ENCODE data around the gene FLAD1. TPM values are rescaled to one million over a fixed set of nuclear protein-coding genes. Genes with fewer than 3 reads are reported as not detected.

The FLAD1 gene
- total and polyA plus RNA-seq, 9 donors, result 11.1 to 30.0 (median 18.9) TPM

- no peaks in the 10 kb centered on the region for H3K9me3 ChIP-seq
- no peak for DNase-seq
- intact Hi-C loops (cut with DNase I), result no loop called here
- H3K27ac ChIP-seq, result no peak overlapping the region
- H3K27me3 ChIP-seq, result no peaks in the 10 kb centered on the region
- no peaks in the 10 kb centered on the region for H3K36me3 ChIP-seq
- no peak overlapping the region for H3K4me3 ChIP-seq
- no peak for TF ChIP-seq POLR2A (IDR thresholded peaks at IDR 0.05)
- TF ChIP-seq EP300 (IDR thresholded peaks at IDR 0.05), result no peak
- no peak for TF ChIP-seq CTCF (IDR thresholded peaks at IDR 0.05)
- 90 to 93% (median 90%) methylated on average over 8 of the region's 8 CpGs for WGBS, 3 donors
- no peaks in the 10 kb centered on the region for H3K4me1 ChIP-seq (ENCODE audit: insufficient read depth)
Observed at GRCh38 chr1:154990276-154990675, 7.1 kb downstream of the FLAD1 start.

GRCh38 chr1:154992721-154993571 lies 9.8 kb downstream of the FLAD1 start:
- Histone ChIP-seq H3K27ac (no peak overlapping the region), H3K9me3 (no peaks in the 10 kb centered on the region), H3K4me3 (no peak overlapping the region), H3K27me3 (no peaks in the 10 kb centered on the region), H3K36me3 (no peaks in the 10 kb centered on the region), H3K4me1 (ENCODE audit: insufficient read depth) (no peaks in the 10 kb centered on the region)
- intact Hi-C loops (cut with DNase I), result no loop called here
- TF ChIP-seq POLR2A (IDR thresholded peaks at IDR 0.05), result no peak
- no peak for TF ChIP-seq EP300 (IDR thresholded peaks at IDR 0.05)
- no peak for TF ChIP-seq CTCF (IDR thresholded peaks at IDR 0.05)
- WGBS, 3 donors, result 63 to 72% (median 63%) methylated on average over 14 of the region's 14 CpGs
- peak in 1 of 5 donors; percentile 33 for DNase-seq

- no peaks in the 10 kb centered on the region for H3K4me1 ChIP-seq (ENCODE audit: insufficient read depth)
- WGBS, 3 donors, result 48 to 59% (median 53%) methylated on average over 8 of the region's 8 CpGs
Observed at GRCh38 chr1:154993572-154994268, 10.6 kb downstream of the FLAD1 start, which contains the start of gene LENEP. Gene LENEP (plus strand): TSS chr1:154993586. CDS start chr1:154993608, 22 bp downstream.

GRCh38 chr1:154994269-154994587 lies 11.1 kb downstream of the FLAD1 start:
- WGBS, 3 donors, result 37 to 65% (median 44%) methylated on average over 1 of the region's 1 CpG
- no peaks in the 10 kb centered on the region for H3K9me3 ChIP-seq
- TF ChIP-seq POLR2A (IDR thresholded peaks at IDR 0.05), result no peak
- no peak for TF ChIP-seq CTCF (IDR thresholded peaks at IDR 0.05)
- no peak for TF ChIP-seq EP300 (IDR thresholded peaks at IDR 0.05)
- no peak for DNase-seq
- H3K4me3 ChIP-seq, result no peak overlapping the region
- intact Hi-C loops (cut with DNase I), result no loop called here
- H3K27me3 ChIP-seq, result no peaks in the 10 kb centered on the region
- H3K27ac ChIP-seq, result no peak overlapping the region
- H3K36me3 ChIP-seq, result no peaks in the 10 kb centered on the region
- H3K4me1 ChIP-seq (ENCODE audit: insufficient read depth), result no peaks in the 10 kb centered on the region

More at GRCh38 chr1:154993572-154994268, 10.6 kb downstream of the FLAD1 start, which contains the start of gene LENEP:
- H3K27ac ChIP-seq, result no peak within 1 kb of the TSS
- H3K9me3 ChIP-seq, result no peaks in the 10 kb centered on the region
- intact Hi-C loops (cut with DNase I), result no loop called here
- H3K4me3 ChIP-seq, result no peak within 1 kb of the TSS
- DNase-seq, result peak in 1 of 5 donors; percentile 35
- H3K27me3 ChIP-seq, result no peaks in the 10 kb centered on the region
- TF ChIP-seq CTCF (IDR thresholded peaks at IDR 0.05), result no peak
- TF ChIP-seq POLR2A (IDR thresholded peaks at IDR 0.05), result no peak
- no peak for TF ChIP-seq EP300 (IDR thresholded peaks at IDR 0.05)
- no peaks in the 10 kb centered on the region for H3K36me3 ChIP-seq

Measured in ovary (tissue), 9 donors.